ENCODE data around the gene ELMO1.

Gene ELMO1

DNA sequence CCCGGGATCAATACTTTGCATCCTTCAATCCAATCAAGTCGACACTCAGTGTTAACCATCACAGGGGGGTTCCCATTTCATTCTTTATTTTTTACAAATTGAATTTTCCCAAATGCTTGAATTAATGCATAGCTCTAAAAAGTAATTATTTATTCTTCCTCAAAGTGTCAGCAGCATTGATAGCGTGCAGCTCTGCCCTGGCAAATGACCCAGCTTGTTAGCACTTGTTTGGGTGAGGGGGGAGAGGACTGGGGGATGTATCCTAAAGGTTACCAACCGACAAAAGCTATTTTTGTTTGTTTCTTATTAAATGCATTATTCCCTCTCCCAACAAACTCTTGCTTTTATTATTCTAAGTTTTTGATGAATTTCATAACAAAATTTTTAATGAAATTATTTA is 27.0 kb upstream of the ELMO1 start:
- no peak for DNase-seq (ENCODE audit: low spot score)
- H3K27ac ChIP-seq = no peak overlapping the region
- TF ChIP-seq, protein P1, sequence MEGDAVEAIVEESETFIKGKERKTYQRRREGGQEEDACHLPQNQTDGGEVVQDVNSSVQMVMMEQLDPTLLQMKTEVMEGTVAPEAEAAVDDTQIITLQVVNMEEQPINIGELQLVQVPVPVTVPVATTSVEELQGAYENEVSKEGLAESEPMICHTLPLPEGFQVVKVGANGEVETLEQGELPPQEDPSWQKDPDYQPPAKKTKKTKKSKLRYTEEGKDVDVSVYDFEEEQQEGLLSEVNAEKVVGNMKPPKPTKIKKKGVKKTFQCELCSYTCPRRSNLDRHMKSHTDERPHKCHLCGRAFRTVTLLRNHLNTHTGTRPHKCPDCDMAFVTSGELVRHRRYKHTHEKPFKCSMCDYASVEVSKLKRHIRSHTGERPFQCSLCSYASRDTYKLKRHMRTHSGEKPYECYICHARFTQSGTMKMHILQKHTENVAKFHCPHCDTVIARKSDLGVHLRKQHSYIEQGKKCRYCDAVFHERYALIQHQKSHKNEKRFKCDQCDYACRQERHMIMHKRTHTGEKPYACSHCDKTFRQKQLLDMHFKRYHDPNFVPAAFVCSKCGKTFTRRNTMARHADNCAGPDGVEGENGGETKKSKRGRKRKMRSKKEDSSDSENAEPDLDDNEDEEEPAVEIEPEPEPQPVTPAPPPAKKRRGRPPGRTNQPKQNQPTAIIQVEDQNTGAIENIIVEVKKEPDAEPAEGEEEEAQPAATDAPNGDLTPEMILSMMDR (IDR thresholded peaks at IDR 0.05) = no peak
- H3K4me3 ChIP-seq = no peak overlapping the region

DNA sequence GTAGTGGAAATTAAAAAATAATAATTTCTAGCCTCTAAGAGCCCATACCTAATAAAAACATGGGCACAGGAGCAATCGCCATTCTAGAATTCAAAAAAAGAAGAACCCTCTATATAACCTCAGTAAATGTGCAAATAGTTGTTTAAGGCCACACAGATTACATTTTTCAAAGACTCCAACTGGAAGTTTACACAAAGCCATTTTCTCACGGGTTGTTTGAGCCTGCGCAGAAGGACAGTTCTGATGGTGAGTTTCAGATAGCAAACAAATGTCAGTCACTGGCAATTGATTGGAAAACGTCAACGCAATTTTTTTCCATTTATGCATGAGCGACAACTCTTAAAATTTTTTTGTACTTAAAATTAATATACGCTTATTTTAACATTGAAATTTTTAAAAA is 23.0 kb upstream of the ELMO1 start:
- no peak for DNase-seq (ENCODE audit: low spot score)
- H3K27ac ChIP-seq = no peak overlapping the region
- TF ChIP-seq, protein P1 (IDR thresholded peaks at IDR 0.05) = no peak
- no peak overlapping the region for H3K4me3 ChIP-seq

DNA sequence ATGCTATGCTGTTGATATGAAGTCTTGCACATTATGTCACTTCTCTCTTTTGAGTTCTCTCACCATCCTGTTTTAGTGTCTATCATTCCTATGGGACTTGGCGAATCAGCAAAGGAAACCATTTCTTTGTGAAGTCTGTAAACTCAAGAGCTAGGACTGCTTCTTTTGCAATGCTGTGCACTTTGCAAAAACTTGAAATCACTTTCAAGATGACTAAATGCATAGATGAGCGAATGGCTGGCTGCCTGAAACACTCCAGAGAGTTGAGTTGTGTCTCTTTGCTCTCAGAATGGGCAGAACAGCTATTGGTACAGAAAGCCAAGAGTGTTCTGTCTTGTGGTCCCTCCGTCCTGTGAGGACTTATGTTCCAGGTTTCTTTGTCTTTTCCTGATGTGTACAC is 18.3 kb upstream of the ELMO1 start:
- Histone ChIP-seq H3K4me3 (no peak overlapping the region), H3K27ac (no peak overlapping the region)
- TF ChIP-seq, protein P1 (IDR thresholded peaks at IDR 0.05) = no peak
- no peak for DNase-seq (ENCODE audit: low spot score)

DNA sequence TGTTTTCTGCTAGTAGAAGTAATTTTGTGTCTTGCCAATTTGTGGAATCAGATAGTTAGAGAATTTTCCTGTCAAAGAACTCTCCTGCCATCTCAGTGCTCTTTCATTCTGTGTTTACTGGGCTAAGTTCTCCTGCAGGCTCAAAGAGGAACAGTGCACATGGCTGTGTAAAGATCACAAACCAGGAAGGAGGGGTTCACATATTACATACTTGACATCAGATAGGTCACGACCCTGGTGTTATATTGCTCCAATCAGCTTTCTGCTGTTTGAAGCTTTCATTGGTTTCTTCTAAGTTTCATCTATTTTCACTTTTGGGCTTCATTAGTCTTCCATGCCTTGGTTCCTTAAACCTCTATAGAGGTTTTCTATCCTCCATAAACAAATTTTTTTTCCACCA is 13.5 kb upstream of the ELMO1 start:
- Histone ChIP-seq H3K4me3 (no peak overlapping the region), H3K27ac (no peak overlapping the region)
- no peak for DNase-seq (ENCODE audit: low spot score)
- TF ChIP-seq, protein P1 (IDR thresholded peaks at IDR 0.05) = no peak

DNA sequence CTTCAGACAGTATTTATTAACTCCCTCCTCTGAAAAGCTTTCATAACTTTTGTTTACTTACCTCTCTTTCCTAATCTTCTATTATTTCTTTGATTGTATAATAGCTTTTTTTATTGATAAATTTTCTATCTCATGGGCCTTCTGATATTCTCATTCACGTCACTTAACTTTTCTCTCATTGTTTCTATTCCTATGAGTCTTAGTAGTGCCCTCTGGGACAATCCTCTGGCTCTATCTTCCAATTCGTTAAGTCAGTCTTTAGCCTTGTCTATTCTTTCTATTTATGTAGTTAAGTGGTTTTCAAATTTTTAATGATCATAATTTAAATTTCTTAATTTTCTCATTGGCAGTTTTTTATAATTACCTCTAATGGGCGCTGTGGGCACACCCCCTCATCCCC is 6.4 kb upstream of the ELMO1 start:
- DNase-seq (ENCODE audit: low spot score) = no peak
- H3K27ac ChIP-seq = no peak overlapping the region
- H3K4me3 ChIP-seq = no peak overlapping the region
- TF ChIP-seq, protein P1 (IDR thresholded peaks at IDR 0.05) = no peak

DNA sequence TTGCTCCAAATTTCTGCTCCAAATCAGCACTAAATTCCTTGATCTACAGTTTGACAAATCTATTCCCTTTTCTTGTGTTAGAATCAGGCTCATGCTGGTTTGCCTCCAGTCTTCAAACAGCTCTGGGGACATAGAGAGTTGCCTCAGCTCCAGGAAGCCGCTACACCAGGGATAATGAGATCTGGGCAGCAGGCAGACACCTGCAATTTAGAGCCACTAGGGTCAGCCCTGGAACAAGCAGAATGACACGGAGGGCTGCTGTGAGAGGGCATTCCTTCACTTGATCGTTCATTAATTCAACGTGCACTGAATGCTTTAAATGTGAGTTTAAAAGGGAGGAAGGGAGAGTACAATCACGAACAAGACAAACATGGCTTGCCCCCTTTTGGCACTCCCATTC is 3.7 kb upstream of the ELMO1 start:
- Histone ChIP-seq H3K4me3 (no peak overlapping the region), H3K27ac (no peak overlapping the region)
- TF ChIP-seq, protein P1 (IDR thresholded peaks at IDR 0.05) = no peak
- no peak for DNase-seq (ENCODE audit: low spot score)

DNA sequence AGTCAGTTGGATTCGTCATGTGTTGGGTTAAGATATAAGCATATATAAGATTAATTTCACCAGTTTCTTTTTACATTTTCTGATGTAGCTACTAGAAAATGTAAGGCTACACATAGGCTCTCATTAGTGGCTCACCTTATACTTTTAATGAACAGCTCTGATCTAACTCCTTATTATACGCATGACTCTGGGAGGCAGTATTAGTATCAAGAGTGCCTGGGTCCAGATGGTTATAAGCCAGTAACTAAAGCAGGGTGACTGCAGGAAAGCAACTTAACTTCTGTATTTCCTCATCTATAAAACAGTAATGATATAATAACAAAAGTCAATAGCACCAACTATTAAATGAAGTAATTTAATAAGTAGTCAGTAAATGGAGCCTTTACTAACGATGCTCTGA is 1.4 kb upstream of the ELMO1 start:
- DNase-seq (ENCODE audit: low spot score) = no peak
- no peak overlapping the region for H3K27ac ChIP-seq
- TF ChIP-seq, protein P1 (IDR thresholded peaks at IDR 0.05) = no peak
- H3K4me3 ChIP-seq = no peak overlapping the region
